Brain microvascular endothelial cell (primary cell): ENCODE measurements around the gene HPGD.

Experiments used
- DNase-seq: peaks from one replicate; pipeline ENCODE4 v3.0.0-alpha.2; 2020
- H3K27ac ChIP-seq: fragments of 250-450 bp; sonication (Bioruptor Pico); 2 replicates; pipeline ENCODE4 v1.5.1; 2020; ENCODE audit warnings: mild to moderate bottlenecking, moderate library complexity
- H3K27me3 ChIP-seq: fragments of 250-450 bp; sonication (Bioruptor Pico); replicated peaks from 2 replicates; pipeline ENCODE4 v1.5.1; 2020; ENCODE audit warnings: mild to moderate bottlenecking
- H3K36me3 ChIP-seq: fragments of 250-450 bp; sonication (Bioruptor Pico); replicated peaks from 2 replicates; pipeline ENCODE4 v1.5.1; 2020; ENCODE audit warnings: mild to moderate bottlenecking
- H3K4me3 ChIP-seq: 2 replicates; pipeline ENCODE4 v1.5.1; 2011; ENCODE audit warnings: low read depth, mild to moderate bottlenecking, control low read depth, low read length, moderate library complexity
- CTCF ChIP-seq: IDR thresholded peaks from 2 replicates; pipeline ENCODE4 v1.5.1; 2011; ENCODE audit warnings: low read depth, mild to moderate bottlenecking, moderate library complexity, low read length, control low read depth, inconsistent platforms; ENCODE audit errors: missing control alignments
- in situ Hi-C: cut with HindIII; loops from 2 replicates; pipeline ENCODE4 v1.10.0; 2017; ENCODE audit warnings: low sequenced_read_pairs, low pct_ligation_motif_present

Gene HPGD

GRCh38 chr4:174457468-174457867, 64.8 kb downstream of the HPGD start:
- in situ Hi-C loops = no loop called here

GRCh38 chr4:174454815-174455473, 67.3 kb downstream of the HPGD start:
- DNase-seq = no peak
- TF ChIP-seq CTCF = no peak
- H3K27ac ChIP-seq = no peak overlapping the region
- no peak overlapping the region for H3K4me3 ChIP-seq
- H3K36me3 ChIP-seq = no peaks in the 10 kb centered on the region
- no peaks in the 10 kb centered on the region for H3K27me3 ChIP-seq
- in situ Hi-C loops = no loop called here

More at GRCh38 chr4:174457468-174457867, 64.8 kb downstream of the HPGD start:
- H3K36me3 ChIP-seq = no peaks in the 10 kb centered on the region
- H3K27me3 ChIP-seq = no peaks in the 10 kb centered on the region
- no peak for DNase-seq
- no peak overlapping the region for H3K4me3 ChIP-seq
- no peak for TF ChIP-seq CTCF
- H3K27ac ChIP-seq = no peak overlapping the region

- in situ Hi-C loops = no loop called here
- TF ChIP-seq CTCF = no peak
These were observed 70.5 kb downstream of the HPGD start for GRCh38 chr4:174451718-174452296.

GRCh38 chr4:174450786-174451125, 71.5 kb downstream of the HPGD start:
- TF ChIP-seq CTCF = no peak
- H3K4me3 ChIP-seq = no peak overlapping the region
- in situ Hi-C loops = no loop called here
- no peak for DNase-seq
- no peak overlapping the region for H3K27ac ChIP-seq
- no peaks in the 10 kb centered on the region for H3K36me3 ChIP-seq
- H3K27me3 ChIP-seq = no peaks in the 10 kb centered on the region

More at GRCh38 chr4:174451718-174452296, 70.5 kb downstream of the HPGD start:
- Histone ChIP-seq H3K27ac (no peak overlapping the region), H3K4me3 (no peak overlapping the region), H3K36me3 (no peaks in the 10 kb centered on the region), H3K27me3 (no peaks in the 10 kb centered on the region)
- no peak for DNase-seq

DNA sequence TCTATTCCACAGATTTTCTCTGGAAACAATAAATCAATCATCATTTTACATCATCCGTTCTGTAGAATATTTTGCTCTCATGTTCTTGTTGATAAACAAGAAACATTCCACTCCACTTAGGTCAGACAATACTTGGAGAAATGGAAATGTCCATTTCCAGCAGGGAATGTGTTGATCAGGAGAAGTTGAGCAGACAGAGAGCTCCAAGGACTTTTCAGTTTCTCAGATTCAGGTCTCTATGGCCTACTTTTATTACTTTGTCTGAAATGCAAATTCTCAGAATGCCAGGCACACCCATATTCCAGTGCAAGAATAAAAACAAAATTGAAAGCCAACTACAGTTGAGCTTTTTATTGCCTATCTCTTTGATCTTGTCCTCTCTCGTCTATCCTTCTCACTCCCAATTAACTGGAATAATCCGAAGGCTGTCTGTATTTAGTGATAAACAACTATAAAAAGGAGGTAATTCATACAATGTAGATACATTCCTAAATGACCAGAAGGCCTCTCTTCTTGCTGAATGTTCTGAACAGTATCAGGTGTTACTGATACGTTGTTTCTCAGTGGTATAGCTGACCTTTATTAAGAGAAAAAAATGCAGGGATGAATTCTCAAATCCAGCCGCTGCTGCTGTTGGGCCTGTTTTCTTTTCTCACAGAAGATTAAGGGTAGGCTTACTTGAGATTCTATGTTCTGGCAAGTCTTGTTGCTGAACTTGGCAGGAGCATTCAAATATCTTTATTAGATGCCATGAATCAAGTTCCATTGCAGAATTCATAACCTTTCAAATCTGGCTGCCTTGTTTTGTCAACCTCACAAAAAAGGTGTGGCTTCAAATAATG, 72.1 kb downstream of the HPGD start:
- Histone ChIP-seq H3K27me3 (no peaks in the 10 kb centered on the region), H3K36me3 (no peaks in the 10 kb centered on the region), H3K27ac (no peak overlapping the region), H3K4me3 (no peak overlapping the region)
- TF ChIP-seq CTCF = no peak
- no peak for DNase-seq
- in situ Hi-C loops = no loop called here
